Left ventricle myocardium inferior (tissue), 1 donor: ENCODE results near the gene CEND1. TPM values are rescaled to one million over a fixed set of nuclear protein-coding genes. Genes with fewer than 3 reads are reported as not detected.

Experiments
- DNase-seq: peaks from one replicate; pipeline ENCODE4 v3.0.0-alpha.2; 2020
- H3K27ac ChIP-seq: fragments of 200-600 bp; replicated peaks from 2 replicates; pipeline ENCODE4 v1.8.0; 2021
- H3K27me3 ChIP-seq: fragments of 200-600 bp; 2 replicates; pipeline ENCODE4 v1.8.0; 2021; ENCODE audit warnings: low read depth
- H3K36me3 ChIP-seq: fragments of 200-600 bp; 2 replicates; pipeline ENCODE4 v1.8.0; 2021
- H3K4me1 ChIP-seq: fragments of 200-600 bp; 2 replicates; pipeline ENCODE4 v1.8.0; 2021
- H3K4me3 ChIP-seq: fragments of 200-600 bp; 2 replicates; pipeline ENCODE4 v1.8.0; 2021; ENCODE audit warnings: mild to moderate bottlenecking, moderate library complexity
- H3K9me3 ChIP-seq: fragments of 200-600 bp; replicated peaks from 2 replicates; pipeline ENCODE4 v1.8.0; 2021
- CTCF ChIP-seq: fragments of 200-600 bp; IDR thresholded peaks from 2 replicates; pipeline ENCODE4 v1.8.0; 2021; ENCODE audit warnings: antibody characterized with exemption, mild to moderate bottlenecking, borderline replicate concordance
- intact Hi-C: fragments of 100-400 bp; cut with micrococcal nuclease; formaldehyde crosslinking; loops from one replicate; pipeline ENCODE4 v1.11.0; 2022
- total RNA-seq: library from RNA; stranded (reverse); fragmentation: NEBNext Ultra II Directional; extraction: Animal tissue kit (Norgen Biotek cat#: 25700); gene quantifications from one replicate; pipeline ENCODE4 v1.2.1, GENCODE V29; 2021
- donor health status: DM: no; HTN: yes; CAD: no; lungs with severe emphysema.

Gene CEND1
- total RNA-seq, 1 donor from 2014 or later = not detected

GRCh38 chr11:767238-767637 lies 22.7 kb downstream of the CEND1 start:
- Histone ChIP-seq H3K4me3 (no peak overlapping the region), H3K9me3 (no peaks in the 10 kb centered on the region), H3K27ac (no peak overlapping the region), H3K36me3 (peaks cover 71% of the 10 kb centered on the region), H3K27me3 (no peaks in the 10 kb centered on the region), H3K4me1 (no peaks in the 10 kb centered on the region)
- intact Hi-C loops = no loop called here
- no peak for TF ChIP-seq CTCF
- no peak for DNase-seq

- H3K36me3 ChIP-seq = peaks cover 73% of the 10 kb centered on the region
- intact Hi-C loops = no loop called here
Measured at GRCh38 chr11:766936-767210, 23.0 kb downstream of the CEND1 start.

GRCh38 chr11:766106-766935 lies 23.6 kb downstream of the CEND1 start:
- Histone ChIP-seq H3K4me1 (no peaks in the 10 kb centered on the region), H3K27me3 (no peaks in the 10 kb centered on the region), H3K36me3 (peaks cover 73% of the 10 kb centered on the region), H3K4me3 (no peak overlapping the region), H3K9me3 (no peaks in the 10 kb centered on the region), H3K27ac (no peak overlapping the region)
- DNase-seq = no peak
- TF ChIP-seq CTCF = no peak
- intact Hi-C loops = no loop called here

More at GRCh38 chr11:766936-767210, 23.0 kb downstream of the CEND1 start:
- no peak for DNase-seq
- no peaks in the 10 kb centered on the region for H3K27me3 ChIP-seq
- H3K27ac ChIP-seq = no peak overlapping the region
- H3K4me1 ChIP-seq = no peaks in the 10 kb centered on the region
- H3K4me3 ChIP-seq = no peak overlapping the region
- no peaks in the 10 kb centered on the region for H3K9me3 ChIP-seq
- no peak for TF ChIP-seq CTCF

DNA sequence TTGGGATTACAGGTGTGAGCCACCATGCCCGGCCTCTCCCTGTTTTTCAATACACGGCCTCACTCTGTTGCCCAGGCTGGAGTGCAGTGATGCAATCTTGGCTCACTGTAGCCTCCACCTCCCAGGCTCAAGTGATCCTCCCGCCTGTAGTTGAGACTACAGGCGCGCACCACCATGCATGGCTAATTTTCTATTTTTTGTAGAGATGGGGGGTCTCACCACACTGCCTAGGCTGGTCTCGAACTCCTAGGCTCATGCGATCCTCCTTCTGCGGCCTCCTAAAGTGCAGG lies 24.1 kb downstream of the CEND1 start:
- no peak for DNase-seq
- Histone ChIP-seq H3K36me3 (peaks cover 73% of the 10 kb centered on the region), H3K27ac (no peak overlapping the region), H3K27me3 (no peaks in the 10 kb centered on the region), H3K4me1 (no peaks in the 10 kb centered on the region), H3K4me3 (no peak overlapping the region), H3K9me3 (no peaks in the 10 kb centered on the region)
- no peak for TF ChIP-seq CTCF
- intact Hi-C loops = no loop called here

GRCh38 chr11:765025-765801 lies 24.7 kb downstream of the CEND1 start:
- DNase-seq = peak; percentile 51
- Histone ChIP-seq H3K36me3 (peaks cover 73% of the 10 kb centered on the region), H3K27me3 (no peaks in the 10 kb centered on the region), H3K4me1 (no peaks in the 10 kb centered on the region), H3K9me3 (no peaks in the 10 kb centered on the region), H3K27ac (no peak overlapping the region), H3K4me3 (no peak overlapping the region)
- intact Hi-C loops = no loop called here
- peak; percentile 70 for TF ChIP-seq CTCF
